Neural crest cell (in vitro differentiated cells): ENCODE data around the gene KRT9. TPM values are rescaled to one million over a fixed set of nuclear protein-coding genes. Genes with fewer than 3 reads are reported as not detected.

ENCODE experiments used
- DNase-seq: peaks from one replicate; pipeline ENCODE4 v3.0.0; 2021; ENCODE audit warnings: low read depth, mixed read lengths, low spot score
- H3K27ac Mint-ChIP-seq: one replicate; pipeline ENCODE4 v1.8.0; 2021; ENCODE audit warnings: mild to moderate bottlenecking, mixed read lengths; ENCODE audit not compliant: unreplicated experiment
- H3K27me3 Mint-ChIP-seq: 2 replicates; pipeline ENCODE4 v1.8.0; 2021; ENCODE audit warnings: low read depth, mild to moderate bottlenecking, mixed read lengths
- H3K36me3 Mint-ChIP-seq: 2 replicates; pipeline ENCODE4 v1.8.0; 2021; ENCODE audit warnings: low read depth, mild to moderate bottlenecking, mixed read lengths
- H3K4me1 Mint-ChIP-seq: 2 replicates; pipeline ENCODE4 v1.8.0; 2021; ENCODE audit warnings: mixed read lengths
- H3K4me3 Mint-ChIP-seq: one replicate; pipeline ENCODE4 v1.8.0; 2021; ENCODE audit warnings: mild to moderate bottlenecking, mixed read lengths
- H3K9me3 Mint-ChIP-seq: 2 replicates; pipeline ENCODE4 v1.8.0; 2021; ENCODE audit warnings: mixed read lengths
- total RNA-seq: library from RNA; stranded (reverse); gene quantifications from 2 replicates; pipeline ENCODE4 v1.2.1, GENCODE V29; 2021
- TF ChIP-seq, protein P1 (sequence below): fragments of 200-600 bp; sonication (generic); conservative IDR thresholded peaks from 2 replicates; pipeline ENCODE4 v1.5.0; 2021; ENCODE audit warnings: antibody characterized with exemption, mild to moderate bottlenecking

Gene KRT9
- total RNA-seq, 1 donor from 2014 or later = not detected

DNA sequence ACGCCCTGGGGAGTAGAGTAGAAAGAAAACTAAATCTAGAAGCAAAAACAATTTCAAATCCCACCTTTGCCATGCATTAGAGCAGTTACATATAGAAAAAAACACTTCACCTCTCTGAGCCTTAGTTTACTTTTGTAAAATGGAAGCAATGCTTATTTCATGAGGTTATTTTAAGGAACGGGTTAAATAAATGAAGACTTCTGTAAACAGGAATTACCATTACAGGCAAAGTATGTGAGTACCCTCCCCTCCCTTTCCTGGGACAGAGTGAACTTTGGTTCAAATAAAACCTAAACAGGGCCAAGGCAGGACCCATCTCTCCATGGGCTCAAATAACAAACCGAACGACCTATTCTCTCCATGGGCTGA is 48.6 kb downstream of the KRT9 start:
- Mint-ChIP-seq H3K4me1 (peaks cover 5% of the 10 kb centered on the region), H3K36me3 (no peaks in the 10 kb centered on the region), H3K9me3 (no peaks in the 10 kb centered on the region), H3K27ac (no peak overlapping the region), H3K27me3 (peaks cover 45% of the 10 kb centered on the region), H3K4me3 (no peak overlapping the region)
- no peak for DNase-seq
- TF ChIP-seq, protein P1, sequence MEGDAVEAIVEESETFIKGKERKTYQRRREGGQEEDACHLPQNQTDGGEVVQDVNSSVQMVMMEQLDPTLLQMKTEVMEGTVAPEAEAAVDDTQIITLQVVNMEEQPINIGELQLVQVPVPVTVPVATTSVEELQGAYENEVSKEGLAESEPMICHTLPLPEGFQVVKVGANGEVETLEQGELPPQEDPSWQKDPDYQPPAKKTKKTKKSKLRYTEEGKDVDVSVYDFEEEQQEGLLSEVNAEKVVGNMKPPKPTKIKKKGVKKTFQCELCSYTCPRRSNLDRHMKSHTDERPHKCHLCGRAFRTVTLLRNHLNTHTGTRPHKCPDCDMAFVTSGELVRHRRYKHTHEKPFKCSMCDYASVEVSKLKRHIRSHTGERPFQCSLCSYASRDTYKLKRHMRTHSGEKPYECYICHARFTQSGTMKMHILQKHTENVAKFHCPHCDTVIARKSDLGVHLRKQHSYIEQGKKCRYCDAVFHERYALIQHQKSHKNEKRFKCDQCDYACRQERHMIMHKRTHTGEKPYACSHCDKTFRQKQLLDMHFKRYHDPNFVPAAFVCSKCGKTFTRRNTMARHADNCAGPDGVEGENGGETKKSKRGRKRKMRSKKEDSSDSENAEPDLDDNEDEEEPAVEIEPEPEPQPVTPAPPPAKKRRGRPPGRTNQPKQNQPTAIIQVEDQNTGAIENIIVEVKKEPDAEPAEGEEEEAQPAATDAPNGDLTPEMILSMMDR = no peak

DNA sequence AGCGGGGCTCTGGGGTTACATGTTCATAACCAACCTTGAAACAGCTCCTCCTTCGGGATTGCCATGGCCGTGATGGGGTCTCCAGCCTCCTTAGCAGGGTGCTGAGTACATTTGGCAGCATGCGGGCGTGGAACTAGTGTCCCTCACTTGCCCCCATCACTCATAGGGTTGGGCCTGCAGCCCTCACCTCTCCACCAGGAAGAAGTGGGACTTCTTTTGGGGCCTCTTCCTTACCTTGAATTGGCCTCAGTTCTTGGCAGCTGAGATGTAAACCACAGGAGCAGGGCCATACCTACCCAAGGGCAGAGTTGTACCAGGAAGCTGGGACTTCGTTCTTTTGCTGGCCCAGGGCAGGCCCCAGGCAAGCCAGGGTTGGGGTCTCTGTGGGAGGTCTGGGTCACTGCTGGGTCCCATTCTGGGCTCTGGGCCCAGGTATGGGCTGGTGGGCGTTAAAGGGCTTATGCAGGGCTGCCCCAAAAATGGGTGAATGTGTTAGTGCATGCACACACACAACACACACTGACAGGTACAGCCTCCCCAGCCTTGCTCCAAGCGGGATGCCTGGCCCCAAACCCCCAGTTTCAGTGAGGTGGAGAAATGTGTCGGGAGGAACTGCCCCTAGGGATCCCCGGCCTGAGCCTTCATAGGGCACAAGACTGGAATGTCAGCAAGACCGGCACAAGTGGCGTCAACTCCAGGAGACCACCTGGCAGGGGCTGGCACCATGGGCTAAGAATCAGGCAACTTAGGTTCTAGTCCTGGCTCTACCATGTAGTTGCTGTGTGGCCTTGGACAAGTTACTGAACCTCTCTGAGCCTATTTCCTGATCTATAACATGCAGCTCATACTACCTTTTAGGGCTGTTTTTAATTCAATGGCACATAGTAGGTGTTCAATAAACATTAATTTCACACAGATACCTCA is 49.3 kb downstream of the KRT9 start:
- Mint-ChIP-seq H3K36me3 (no peaks in the 10 kb centered on the region), H3K27ac (no peak overlapping the region), H3K4me1 (peaks cover 5% of the 10 kb centered on the region), H3K9me3 (no peaks in the 10 kb centered on the region), H3K27me3 (peaks cover 39% of the 10 kb centered on the region), H3K4me3 (no peak overlapping the region)
- DNase-seq = no peak
- TF ChIP-seq, protein P1 = no peak

DNA sequence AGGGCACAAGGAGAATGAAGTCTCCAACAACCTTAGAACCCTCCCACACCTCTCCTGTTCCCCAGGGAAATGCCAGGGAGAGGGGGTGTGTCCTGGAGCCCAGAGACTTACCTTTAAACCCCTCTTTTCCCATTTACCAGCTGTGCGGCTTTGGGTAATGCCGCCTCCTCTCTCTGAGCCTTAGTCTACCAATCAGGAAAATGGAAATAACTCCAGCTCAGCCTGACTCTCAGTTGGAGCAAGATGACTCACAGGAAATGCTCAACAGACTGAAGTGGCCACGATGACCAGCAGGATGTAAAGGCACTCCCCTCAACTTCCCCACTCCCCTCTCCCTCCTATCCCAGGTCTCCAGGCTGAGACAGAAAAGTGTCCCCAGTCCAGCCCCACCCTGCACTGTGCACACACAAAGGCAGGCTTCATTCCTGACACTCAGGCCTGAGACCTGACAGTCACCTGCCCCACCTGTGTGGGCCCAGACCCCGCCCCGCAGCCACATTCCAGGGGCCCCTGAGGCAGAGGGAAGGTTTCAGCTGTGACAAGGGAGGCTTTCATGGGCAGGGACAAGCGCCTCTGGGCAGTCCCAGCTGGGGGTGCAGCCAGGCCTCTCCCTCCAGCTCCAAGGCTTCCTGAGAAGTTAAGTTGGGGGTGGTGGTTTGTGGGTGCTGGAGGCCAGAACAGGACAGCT is 50.1 kb downstream of the KRT9 start:
- Mint-ChIP-seq H3K4me1 (no peaks in the 10 kb centered on the region), H3K4me3 (no peak overlapping the region), H3K27me3 (peaks cover 31% of the 10 kb centered on the region), H3K27ac (no peak overlapping the region), H3K36me3 (no peaks in the 10 kb centered on the region), H3K9me3 (no peaks in the 10 kb centered on the region)
- no peak for DNase-seq
- TF ChIP-seq, protein P1 = no peak

DNA sequence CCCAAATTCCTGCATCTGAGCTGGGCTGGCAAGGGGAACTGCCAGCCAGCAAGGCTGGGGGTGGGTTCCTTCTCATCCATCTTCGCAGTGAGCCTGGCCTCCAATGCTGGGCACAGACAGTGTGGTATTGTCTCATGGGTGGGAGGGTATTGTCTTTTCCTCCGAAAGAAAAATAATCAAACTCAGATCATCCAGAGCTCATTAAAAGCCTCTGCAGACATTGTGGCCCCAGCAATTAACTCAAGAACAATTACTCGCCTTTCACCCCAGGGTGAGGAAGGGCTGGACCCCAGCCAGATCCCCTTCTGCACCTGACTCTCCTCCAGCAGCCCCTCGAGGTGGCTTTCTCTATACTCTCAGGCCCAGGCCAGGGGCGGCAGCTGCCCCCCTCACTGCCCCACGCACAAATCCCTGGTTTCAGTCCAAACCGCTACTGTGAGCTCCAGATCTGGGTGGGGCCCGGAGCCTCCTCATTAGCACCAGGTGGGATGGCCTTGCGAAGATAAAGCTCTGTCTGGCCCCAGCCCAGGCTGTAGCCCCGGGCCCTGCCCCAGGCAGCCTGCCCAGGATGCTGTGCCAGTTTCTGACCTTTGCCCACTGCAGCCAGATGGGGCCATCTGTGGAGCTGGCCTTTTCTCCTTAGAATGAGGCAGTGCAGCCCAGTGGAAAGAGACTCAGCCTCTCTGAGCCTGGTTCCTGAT is 50.9 kb downstream of the KRT9 start:
- TF ChIP-seq, protein P1 = no peak
- Mint-ChIP-seq H3K4me1 (no peaks in the 10 kb centered on the region), H3K9me3 (no peaks in the 10 kb centered on the region), H3K4me3 (no peak overlapping the region), H3K27me3 (peaks cover 23% of the 10 kb centered on the region), H3K36me3 (no peaks in the 10 kb centered on the region), H3K27ac (no peak overlapping the region)
- no peak for DNase-seq

DNA sequence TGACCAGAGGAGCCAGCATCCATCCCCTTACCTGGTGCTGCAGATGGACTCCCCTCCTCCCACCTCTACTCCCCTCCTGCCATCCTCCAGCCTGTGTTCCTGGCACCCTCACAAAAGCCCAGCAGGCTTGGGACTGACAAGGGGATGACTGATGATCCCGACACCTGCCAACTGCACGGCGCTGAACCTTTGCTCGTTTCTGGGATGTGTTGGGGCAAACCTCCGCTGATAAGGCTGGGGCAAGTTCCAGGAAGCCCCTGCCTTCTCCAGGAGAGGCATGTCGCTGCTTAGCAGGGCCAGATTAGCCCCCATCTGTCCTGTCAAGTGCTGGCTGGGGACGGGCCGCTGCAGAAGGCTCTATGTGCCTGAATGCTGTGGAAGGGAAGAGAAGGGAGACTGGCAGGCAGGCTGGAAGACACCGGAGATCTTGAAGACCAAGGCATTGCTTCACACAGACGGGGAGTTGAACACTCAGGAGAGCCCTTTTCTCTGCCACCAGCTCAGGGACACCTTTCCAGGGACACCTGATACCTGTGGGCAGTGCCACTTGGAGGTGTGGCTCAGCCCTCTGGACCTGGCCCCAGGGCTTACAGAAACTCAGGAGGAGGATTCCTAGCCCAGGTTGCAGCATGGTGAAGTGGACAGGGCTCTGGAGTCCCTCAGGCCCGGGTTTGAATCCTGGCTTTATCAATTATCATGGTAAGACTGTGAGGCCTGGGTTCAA is 52.2 kb downstream of the KRT9 start:
- Mint-ChIP-seq H3K4me1 (no peaks in the 10 kb centered on the region), H3K9me3 (no peaks in the 10 kb centered on the region), H3K36me3 (no peaks in the 10 kb centered on the region), H3K4me3 (no peak overlapping the region), H3K27ac (no peak overlapping the region), H3K27me3 (peaks cover 11% of the 10 kb centered on the region)
- TF ChIP-seq, protein P1 = no peak
- no peak for DNase-seq
